ENCODE results near the gene NRG3.

The NRG3 gene

GRCh38 chr10:81874875-81875466, at the start of gene NRG3:
Gene NRG3, plus strand, starts transcription at chr10:81875194.
- Histone ChIP-seq H3K9ac (ENCODE audit: insufficient read length) (no peak within 1 kb of the TSS), H3K4me3 (peak within 1 kb of the TSS; percentile 76), H3K9me3 (ENCODE audit: low read depth, low read length) (no peaks in the 10 kb centered on the region), H3K27ac (no peak within 1 kb of the TSS), H3K36me3 (ENCODE audit: insufficient read depth, low read length) (no peaks in the 10 kb centered on the region)
- DNase-seq (ENCODE audit: low read depth, low spot score) = no peak
- TF ChIP-seq EZH2 (IDR thresholded peaks at IDR 0.05) = no peak
- no peak for TF ChIP-seq POLR2AphosphoS5 (IDR thresholded peaks at IDR 0.05; ENCODE audit: borderline replicate concordance, low read depth, low read length)
- TF ChIP-seq FOXP2 (optimal IDR thresholded peaks at IDR 0.05; ENCODE audit: control extremely low read depth, extremely low read length, insufficient read depth) = no peak

- DNase-seq (ENCODE audit: low read depth, low spot score) = no peak
- no peak overlapping the region for H3K9ac ChIP-seq (ENCODE audit: insufficient read length)
Observed at GRCh38 chr10:81828251-81828650, 46.7 kb upstream of the NRG3 start.

GRCh38 chr10:81831060-81831459, 43.9 kb upstream of the NRG3 start:
- Histone ChIP-seq H3K4me3 (no peak overlapping the region), H3K27ac (no peak overlapping the region), H3K9ac (ENCODE audit: insufficient read length) (no peak overlapping the region), H3K36me3 (ENCODE audit: insufficient read depth, low read length) (no peaks in the 10 kb centered on the region), H3K9me3 (ENCODE audit: low read depth, low read length) (no peaks in the 10 kb centered on the region)
- no peak for DNase-seq (ENCODE audit: low read depth, low spot score)
- TF ChIP-seq FOXP2 (optimal IDR thresholded peaks at IDR 0.05; ENCODE audit: control extremely low read depth, extremely low read length, insufficient read depth) (no peak), POLR2AphosphoS5 (IDR thresholded peaks at IDR 0.05; ENCODE audit: borderline replicate concordance, low read depth, low read length) (no peak), EZH2 (IDR thresholded peaks at IDR 0.05) (no peak)

More at GRCh38 chr10:81828251-81828650, 46.7 kb upstream of the NRG3 start:
- no peak overlapping the region for H3K4me3 ChIP-seq
- no peak overlapping the region for H3K27ac ChIP-seq
- TF ChIP-seq FOXP2 (optimal IDR thresholded peaks at IDR 0.05; ENCODE audit: control extremely low read depth, extremely low read length, insufficient read depth) (no peak), EZH2 (IDR thresholded peaks at IDR 0.05) (no peak), POLR2AphosphoS5 (IDR thresholded peaks at IDR 0.05; ENCODE audit: borderline replicate concordance, low read depth, low read length) (no peak)
- H3K9me3 ChIP-seq (ENCODE audit: low read depth, low read length) = no peaks in the 10 kb centered on the region
- H3K36me3 ChIP-seq (ENCODE audit: insufficient read depth, low read length) = no peaks in the 10 kb centered on the region

GRCh38 chr10:81838950-81839349, 36.0 kb upstream of the NRG3 start:
- H3K36me3 ChIP-seq (ENCODE audit: insufficient read depth, low read length) = no peaks in the 10 kb centered on the region
- no peak overlapping the region for H3K4me3 ChIP-seq
- H3K27ac ChIP-seq = no peak overlapping the region
- H3K9ac ChIP-seq (ENCODE audit: insufficient read length) = no peak overlapping the region
- DNase-seq (ENCODE audit: low read depth, low spot score) = no peak
- TF ChIP-seq EZH2 (IDR thresholded peaks at IDR 0.05) (no peak), POLR2AphosphoS5 (IDR thresholded peaks at IDR 0.05; ENCODE audit: borderline replicate concordance, low read depth, low read length) (no peak), FOXP2 (optimal IDR thresholded peaks at IDR 0.05; ENCODE audit: control extremely low read depth, extremely low read length, insufficient read depth) (no peak)
- no peaks in the 10 kb centered on the region for H3K9me3 ChIP-seq (ENCODE audit: low read depth, low read length)

GRCh38 chr10:81843042-81843441, 32.0 kb upstream of the NRG3 start:
- TF ChIP-seq FOXP2 (optimal IDR thresholded peaks at IDR 0.05; ENCODE audit: control extremely low read depth, extremely low read length, insufficient read depth) = no peak
- no peak for TF ChIP-seq POLR2AphosphoS5 (IDR thresholded peaks at IDR 0.05; ENCODE audit: borderline replicate concordance, low read depth, low read length)
- TF ChIP-seq EZH2 (IDR thresholded peaks at IDR 0.05) = no peak
- DNase-seq (ENCODE audit: low read depth, low spot score) = no peak
- no peak overlapping the region for H3K4me3 ChIP-seq

GRCh38 chr10:81847675-81848074, 27.3 kb upstream of the NRG3 start:
- no peak overlapping the region for H3K27ac ChIP-seq
- DNase-seq (ENCODE audit: low read depth, low spot score) = no peak
- H3K9me3 ChIP-seq (ENCODE audit: low read depth, low read length) = no peaks in the 10 kb centered on the region
- H3K36me3 ChIP-seq (ENCODE audit: insufficient read depth, low read length) = no peaks in the 10 kb centered on the region
- H3K9ac ChIP-seq (ENCODE audit: insufficient read length) = no peak overlapping the region
- no peak overlapping the region for H3K4me3 ChIP-seq
- TF ChIP-seq FOXP2 (optimal IDR thresholded peaks at IDR 0.05; ENCODE audit: control extremely low read depth, extremely low read length, insufficient read depth) (no peak), EZH2 (IDR thresholded peaks at IDR 0.05) (no peak), POLR2AphosphoS5 (IDR thresholded peaks at IDR 0.05; ENCODE audit: borderline replicate concordance, low read depth, low read length) (no peak)

More at GRCh38 chr10:81843042-81843441, 32.0 kb upstream of the NRG3 start:
- Histone ChIP-seq H3K27ac (no peak overlapping the region), H3K9ac (ENCODE audit: insufficient read length) (no peak overlapping the region), H3K36me3 (ENCODE audit: insufficient read depth, low read length) (no peaks in the 10 kb centered on the region), H3K9me3 (ENCODE audit: low read depth, low read length) (no peaks in the 10 kb centered on the region)

GRCh38 chr10:81848514-81848913, 26.5 kb upstream of the NRG3 start:
- Histone ChIP-seq H3K9me3 (ENCODE audit: low read depth, low read length) (no peaks in the 10 kb centered on the region), H3K9ac (ENCODE audit: insufficient read length) (no peak overlapping the region), H3K27ac (no peak overlapping the region), H3K36me3 (ENCODE audit: insufficient read depth, low read length) (no peaks in the 10 kb centered on the region), H3K4me3 (no peak overlapping the region)
- DNase-seq (ENCODE audit: low read depth, low spot score) = no peak
- TF ChIP-seq FOXP2 (optimal IDR thresholded peaks at IDR 0.05; ENCODE audit: control extremely low read depth, extremely low read length, insufficient read depth) = no peak
- no peak for TF ChIP-seq POLR2AphosphoS5 (IDR thresholded peaks at IDR 0.05; ENCODE audit: borderline replicate concordance, low read depth, low read length)
- no peak for TF ChIP-seq EZH2 (IDR thresholded peaks at IDR 0.05)

- no peaks in the 10 kb centered on the region for H3K9me3 ChIP-seq (ENCODE audit: low read depth, low read length)
- TF ChIP-seq FOXP2 (optimal IDR thresholded peaks at IDR 0.05; ENCODE audit: control extremely low read depth, extremely low read length, insufficient read depth) (no peak), EZH2 (IDR thresholded peaks at IDR 0.05) (no peak), POLR2AphosphoS5 (IDR thresholded peaks at IDR 0.05; ENCODE audit: borderline replicate concordance, low read depth, low read length) (no peak)
- H3K9ac ChIP-seq (ENCODE audit: insufficient read length) = no peak overlapping the region
- no peaks in the 10 kb centered on the region for H3K36me3 ChIP-seq (ENCODE audit: insufficient read depth, low read length)
- H3K4me3 ChIP-seq = no peak overlapping the region
- no peak for DNase-seq (ENCODE audit: low read depth, low spot score)
- no peak overlapping the region for H3K27ac ChIP-seq
Observed at GRCh38 chr10:81848931-81849330, 26.1 kb upstream of the NRG3 start.

GRCh38 chr10:81862596-81862995, 12.4 kb upstream of the NRG3 start:
- TF ChIP-seq FOXP2 (optimal IDR thresholded peaks at IDR 0.05; ENCODE audit: control extremely low read depth, extremely low read length, insufficient read depth) (no peak), POLR2AphosphoS5 (IDR thresholded peaks at IDR 0.05; ENCODE audit: borderline replicate concordance, low read depth, low read length) (no peak), EZH2 (IDR thresholded peaks at IDR 0.05) (no peak)
- H3K9me3 ChIP-seq (ENCODE audit: low read depth, low read length) = no peaks in the 10 kb centered on the region
- H3K27ac ChIP-seq = no peak overlapping the region
- DNase-seq (ENCODE audit: low read depth, low spot score) = no peak
- H3K4me3 ChIP-seq = no peak overlapping the region
- no peak overlapping the region for H3K9ac ChIP-seq (ENCODE audit: insufficient read length)
- H3K36me3 ChIP-seq (ENCODE audit: insufficient read depth, low read length) = no peaks in the 10 kb centered on the region

Measured in SK-N-MC (cell line).